HG03159 (cell line): ENCODE measurements around the gene TBCD.

ENCODE experiments used
- ATAC-seq: cut with Tn5 transposase; IDR thresholded peaks from one replicate; pipeline ENCODE4 v1.9.1; 2021; ENCODE audit warnings: mild to moderate bottlenecking, moderate library complexity; ENCODE audit not compliant: unreplicated experiment

Gene TBCD

GRCh38 chr17:82789806-82790205 is 37.9 kb downstream of the TBCD start:
- no peak for ATAC-seq

DNA sequence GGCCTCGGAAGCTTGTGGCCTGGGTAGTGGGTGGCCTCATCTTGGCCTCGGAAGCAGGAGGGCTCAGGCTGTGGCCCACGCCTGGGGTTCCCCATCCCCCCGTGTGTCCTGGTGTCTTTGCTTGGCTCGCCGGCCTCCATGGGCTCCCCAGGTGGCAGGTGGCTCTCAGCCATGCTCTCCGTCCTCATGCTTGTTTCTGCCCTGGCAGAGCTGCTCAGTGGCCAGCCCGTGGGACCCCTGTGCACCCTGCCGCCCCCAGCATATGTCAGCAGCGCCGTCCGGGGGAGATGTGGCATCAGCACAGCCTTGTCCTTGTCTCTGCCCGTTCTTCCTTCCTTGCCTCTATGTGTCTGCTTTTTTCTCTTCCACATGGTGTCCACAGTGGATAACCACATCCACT is 38.5 kb downstream of the TBCD start:
- ATAC-seq = no peak

DNA sequence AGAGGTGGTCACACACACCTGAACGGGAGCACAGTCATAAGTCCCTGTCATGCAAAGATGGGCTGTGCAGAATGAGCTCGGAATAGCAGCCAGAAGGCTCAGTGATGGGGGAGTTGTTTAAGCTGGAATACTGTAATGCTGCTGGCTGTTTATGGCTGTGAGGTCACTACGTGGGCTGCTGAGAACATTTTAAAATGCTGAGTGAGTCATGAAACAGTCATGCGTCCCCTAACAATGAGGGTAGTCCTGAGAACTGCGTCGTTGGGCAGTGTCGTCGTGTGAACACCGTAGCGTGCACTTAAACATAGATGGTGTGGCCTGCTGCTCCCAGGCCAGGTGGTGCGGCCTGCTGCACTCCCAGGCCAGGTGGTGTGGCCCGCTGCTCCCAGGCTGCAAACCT is 39.7 kb downstream of the TBCD start:
- no peak for ATAC-seq

DNA sequence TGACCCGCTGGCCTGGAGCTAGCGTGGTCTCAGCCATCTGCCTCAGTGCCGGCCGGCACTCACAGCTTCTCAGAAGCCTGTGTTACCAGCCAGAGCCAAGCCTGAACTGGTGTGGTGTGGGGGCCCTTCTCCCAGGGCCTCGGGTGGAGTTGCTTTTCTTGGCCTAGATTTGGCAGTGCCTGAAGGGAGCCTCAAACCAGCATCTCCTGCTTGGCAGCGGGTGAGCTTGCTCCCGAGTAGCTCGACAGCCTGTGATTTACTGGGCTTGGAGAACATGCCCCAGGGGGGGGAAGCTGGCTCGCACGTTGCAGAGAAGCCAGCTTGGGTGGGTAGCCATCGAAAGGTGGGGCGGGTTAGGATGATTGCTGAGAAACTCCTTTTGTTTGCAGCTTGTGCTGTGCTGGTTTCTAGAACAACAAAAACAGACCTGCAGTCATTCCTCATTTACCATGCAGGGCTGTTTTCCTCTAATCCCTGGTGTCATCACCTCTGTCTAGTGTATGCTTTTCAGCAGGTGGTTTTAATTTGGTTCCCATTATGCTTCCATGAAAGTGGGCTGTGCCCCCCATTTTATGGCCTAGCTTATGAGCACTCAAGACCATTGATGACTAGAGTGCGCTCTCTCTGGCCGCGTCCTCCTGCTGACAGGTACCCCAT is 42.2 kb downstream of the TBCD start:
- ATAC-seq = no peak

DNA sequence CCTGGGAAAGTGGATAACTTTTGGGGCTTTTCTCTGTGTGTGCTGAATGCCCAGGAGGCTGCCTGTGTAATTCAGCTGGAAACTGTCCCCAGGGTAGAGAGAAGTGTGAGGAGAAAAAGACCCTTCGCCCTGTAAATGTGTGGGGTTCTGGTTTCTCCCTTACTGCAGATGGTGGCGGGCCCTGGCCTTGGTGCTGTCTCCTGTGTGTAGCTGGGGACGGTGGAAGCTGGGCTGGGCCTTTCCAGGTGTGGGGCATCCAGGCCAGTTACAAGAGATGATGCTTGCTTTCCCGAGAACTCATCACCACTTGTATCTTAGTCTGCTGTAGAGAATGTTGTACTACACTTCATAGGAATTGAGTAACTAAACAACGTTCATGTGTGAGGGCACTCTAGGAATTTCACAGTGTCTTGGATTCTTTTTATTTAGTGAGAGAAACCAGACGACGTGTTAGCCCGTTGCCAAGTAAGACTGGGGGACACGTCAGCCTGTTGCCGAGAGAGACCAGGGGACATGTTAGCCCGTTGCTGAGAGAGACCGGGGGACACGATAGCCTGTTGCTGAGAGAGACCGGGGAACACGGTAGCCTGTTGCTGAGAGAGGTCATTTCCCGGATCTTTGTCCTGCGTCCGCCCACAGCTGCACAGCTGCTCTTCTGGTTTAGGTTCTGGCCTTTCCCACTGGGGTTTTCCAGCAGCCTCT is 43.1 kb downstream of the TBCD start:
- ATAC-seq = no peak

DNA sequence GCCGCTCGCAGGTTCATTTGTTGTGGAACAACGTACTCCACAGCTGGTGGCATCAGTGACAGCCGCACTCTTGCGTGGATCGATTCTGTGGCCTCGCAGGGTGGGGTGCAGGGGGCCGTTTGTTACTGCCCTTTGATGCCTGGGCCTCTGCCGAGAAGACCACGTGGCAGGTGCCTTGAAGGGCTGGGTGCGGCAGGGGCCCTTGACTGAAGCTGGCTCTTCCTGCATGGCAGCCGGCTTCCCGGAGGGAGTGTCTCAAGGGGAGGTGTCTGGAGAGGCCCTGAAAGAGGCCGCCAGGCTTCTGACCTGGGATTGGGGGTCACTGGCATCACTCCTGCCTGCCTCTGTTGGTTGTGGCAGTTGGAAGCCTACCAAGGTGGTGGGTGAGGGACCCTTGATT is 43.8 kb downstream of the TBCD start:
- no peak for ATAC-seq

GRCh38 chr17:82797061-82797460 is 45.2 kb downstream of the TBCD start:
- no peak for ATAC-seq

DNA sequence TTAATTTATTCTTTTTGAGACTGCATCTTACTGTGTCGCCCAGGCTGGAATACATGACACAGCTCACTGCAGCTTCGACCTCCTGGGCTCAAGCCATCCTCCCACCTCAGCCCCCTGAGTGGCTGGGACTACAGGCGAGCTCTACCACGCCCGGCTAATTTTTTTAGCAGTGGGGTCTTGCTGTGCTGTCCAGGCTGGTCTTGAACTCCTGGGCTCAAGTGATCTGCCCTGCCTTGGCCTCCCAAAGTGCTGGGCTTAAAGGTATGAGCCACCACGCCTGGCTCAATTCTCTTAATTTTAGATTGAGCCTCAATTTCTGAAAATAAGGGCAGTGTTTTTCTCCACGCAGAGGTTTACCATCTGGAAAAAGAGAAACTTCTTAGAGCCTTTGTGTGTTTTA is 46.9 kb downstream of the TBCD start:
- ATAC-seq = no peak

DNA sequence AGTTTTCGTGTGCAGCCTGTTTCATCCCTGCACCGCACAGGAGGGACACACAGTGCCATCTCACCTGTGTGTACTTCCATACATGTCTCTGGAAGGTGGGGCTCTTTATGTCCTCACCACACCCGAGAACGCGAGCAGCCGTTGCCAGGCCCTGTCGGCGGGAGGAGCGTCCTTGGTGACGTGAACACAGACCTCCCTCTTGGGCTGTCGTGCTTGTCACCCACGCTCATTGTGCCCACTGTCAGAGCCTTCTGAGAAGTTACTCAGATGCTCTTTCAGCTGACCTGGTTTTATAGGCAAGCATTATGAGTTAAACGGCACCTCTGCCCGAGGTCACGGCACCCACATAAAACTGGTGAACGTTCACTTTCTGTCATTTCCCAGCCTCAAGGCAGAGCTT is 47.7 kb downstream of the TBCD start:
- no peak for ATAC-seq

DNA sequence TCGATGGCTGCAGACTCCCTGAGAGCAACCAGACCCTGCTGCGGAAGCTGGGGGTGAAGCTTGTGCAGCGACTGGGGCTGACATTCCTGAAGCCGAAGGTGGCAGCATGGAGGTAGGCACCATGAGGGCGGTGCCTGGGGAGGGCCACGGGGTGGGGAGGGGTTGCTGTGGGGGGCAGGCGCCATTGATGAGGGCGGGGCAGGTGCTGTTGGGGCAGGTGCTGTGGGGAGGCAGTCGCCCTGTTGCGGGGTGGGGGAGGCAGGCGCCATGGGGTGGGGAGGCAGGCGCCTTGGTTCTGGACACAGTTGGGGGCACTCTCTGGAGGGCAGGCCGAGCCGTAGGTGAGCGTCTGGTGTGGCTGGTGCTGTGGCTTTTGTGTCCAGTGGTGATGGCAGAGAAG is 49.0 kb downstream of the TBCD start:
- no peak for ATAC-seq

DNA sequence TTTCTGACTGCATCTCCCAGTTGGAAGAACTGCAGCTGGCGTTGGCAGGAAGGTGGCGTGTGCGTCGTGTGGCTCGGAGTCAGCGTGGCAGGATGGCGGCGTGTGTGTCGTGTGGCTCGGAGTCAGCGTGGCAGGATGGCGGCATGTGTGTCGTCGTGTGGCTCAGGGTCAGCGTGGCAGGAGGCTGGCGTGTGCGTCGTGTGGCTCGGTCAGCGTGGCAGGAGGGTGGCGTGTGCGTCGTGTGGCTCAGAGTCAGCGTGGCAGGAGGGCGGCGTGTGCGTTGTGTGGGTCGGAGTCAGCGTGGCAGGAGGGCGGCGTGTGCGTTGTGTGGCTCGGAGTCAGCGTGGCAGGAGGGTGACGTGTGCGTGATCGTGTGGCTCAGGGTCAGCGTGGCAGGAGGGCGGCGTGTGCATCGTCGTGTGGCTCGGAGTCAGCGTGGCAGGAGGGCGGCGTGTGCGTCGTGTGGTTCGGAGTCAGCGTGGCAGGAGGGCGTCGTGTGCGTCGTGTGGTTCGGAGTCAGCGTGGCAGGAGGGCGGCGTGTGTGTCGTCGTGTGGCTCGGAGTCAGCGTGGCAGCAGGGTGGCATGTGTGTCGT is 49.6 kb downstream of the TBCD start:
- ATAC-seq = no peak

GRCh38 chr17:82802075-82802780 is 50.4 kb downstream of the TBCD start:
- ATAC-seq = no peak

DNA sequence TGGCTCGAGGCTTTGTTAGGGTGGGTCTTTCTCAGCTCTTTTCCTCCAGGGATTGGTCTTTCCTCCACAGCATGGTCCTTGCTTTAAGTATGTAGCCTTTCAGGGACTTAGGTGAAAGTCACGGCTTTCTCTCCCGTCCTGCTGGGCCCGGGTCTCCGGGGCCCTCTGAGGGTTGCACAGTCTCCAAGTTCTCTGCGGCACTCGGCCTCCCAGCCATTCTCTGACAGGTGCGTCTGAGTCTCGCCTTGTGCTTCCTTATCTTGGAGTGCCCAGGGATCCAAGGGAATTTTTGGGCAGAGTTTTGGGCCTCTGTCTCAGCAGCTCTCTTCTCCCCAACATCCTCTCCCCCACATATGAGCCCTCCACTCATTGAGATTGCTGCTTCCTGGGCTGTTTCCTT is 51.3 kb downstream of the TBCD start:
- no peak for ATAC-seq

- no peak for ATAC-seq
These were observed 51.7 kb downstream of the TBCD start for GRCh38 chr17:82803606-82804005.

- no peak for ATAC-seq
These were observed 52.8 kb downstream of the TBCD start for GRCh38 chr17:82804442-82805191.

DNA sequence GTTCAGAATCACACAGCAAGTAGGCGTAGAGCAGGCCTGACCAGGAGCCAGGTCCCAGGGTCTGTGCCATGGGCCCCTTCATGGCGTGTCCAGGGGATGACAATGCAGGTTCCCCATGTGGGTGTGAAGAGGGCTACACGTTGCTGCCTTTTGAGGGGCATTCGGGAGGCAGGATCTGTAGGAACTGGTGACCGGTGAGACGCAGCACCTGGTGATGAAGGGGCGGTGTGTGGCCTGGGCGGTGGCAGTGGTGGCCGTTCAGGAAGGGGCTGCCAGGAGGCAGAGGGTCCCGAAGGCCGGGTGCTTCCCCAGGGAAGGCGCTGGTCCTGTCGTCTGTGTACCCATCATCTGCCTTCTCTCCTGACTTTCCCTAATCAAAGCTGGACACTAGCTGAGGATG is 53.4 kb downstream of the TBCD start:
- ATAC-seq = no peak

- ATAC-seq = no peak
These were observed 54.0 kb downstream of the TBCD start for GRCh38 chr17:82805823-82806222.

- no peak for ATAC-seq
These were observed 54.8 kb downstream of the TBCD start for GRCh38 chr17:82806645-82807044.

DNA sequence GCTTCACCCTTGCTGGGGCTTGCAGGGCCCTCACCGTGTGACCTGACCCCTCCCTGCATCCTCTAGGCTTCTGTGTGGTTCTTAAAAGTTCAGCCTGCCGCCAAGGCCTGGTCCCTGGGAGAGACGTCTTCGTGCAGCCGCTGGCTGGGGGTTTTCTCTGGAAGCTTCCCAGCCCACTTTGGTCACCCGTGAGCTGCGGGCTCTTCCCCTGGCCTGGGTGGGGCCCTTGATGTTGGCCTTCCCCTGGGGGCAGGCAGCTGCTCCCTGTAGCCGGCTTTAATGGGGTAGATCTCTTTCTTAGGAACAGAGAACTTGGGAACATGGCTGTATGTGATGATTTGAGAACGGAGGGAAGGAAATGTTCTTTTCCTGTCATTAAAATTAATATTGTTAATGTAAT is 55.2 kb downstream of the TBCD start:
- ATAC-seq = no peak

DNA sequence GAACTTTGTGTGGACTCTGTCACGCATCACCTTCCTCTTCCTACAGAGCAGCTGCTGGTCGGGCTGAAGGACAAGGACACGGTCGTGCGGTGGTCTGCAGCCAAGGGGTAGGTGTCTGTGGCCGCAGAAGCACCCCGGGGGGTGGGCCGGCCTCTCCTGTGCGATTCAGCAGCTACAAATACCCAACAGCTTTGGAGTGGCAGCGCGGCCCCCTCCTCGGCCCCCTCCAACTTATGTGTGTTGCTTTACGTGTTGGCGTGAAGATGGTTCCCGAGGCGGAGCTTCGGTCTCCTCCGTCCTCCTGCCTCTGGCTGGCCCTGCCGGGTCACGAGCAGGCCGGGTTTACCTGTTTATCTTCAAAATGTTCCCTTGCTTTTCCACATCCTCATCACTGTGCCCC is 55.7 kb downstream of the TBCD start:
- ATAC-seq = no peak

DNA sequence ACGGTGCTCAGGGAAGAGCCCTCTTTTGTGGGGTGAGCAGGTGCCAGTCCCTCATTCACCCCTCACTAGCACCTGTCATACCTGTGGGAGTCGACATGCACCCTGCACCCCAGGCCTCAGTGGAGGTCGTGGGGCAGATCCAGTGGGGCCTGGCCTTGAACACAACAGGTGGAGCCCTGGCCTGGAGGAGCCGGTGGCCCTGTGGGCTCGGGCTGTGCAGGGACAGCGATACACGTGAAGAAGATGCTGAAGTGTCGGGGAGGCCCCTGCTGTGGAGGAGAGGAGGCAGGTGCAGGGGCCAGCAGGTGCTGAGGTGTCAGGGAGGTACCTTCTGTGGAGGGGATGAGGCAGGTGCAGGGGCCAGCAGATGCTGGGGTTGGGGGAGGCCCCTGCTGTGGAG is 56.1 kb downstream of the TBCD start:
- ATAC-seq = no peak
